ENCODE results near the gene FAM83B. TPM values are rescaled to one million over a fixed set of nuclear protein-coding genes. Genes with fewer than 3 reads are reported as not detected.

The FAM83B gene
- total RNA-seq, 4 donors from 2014 or later, result 0.26 to 1.0 (median 0.44) TPM

DNA sequence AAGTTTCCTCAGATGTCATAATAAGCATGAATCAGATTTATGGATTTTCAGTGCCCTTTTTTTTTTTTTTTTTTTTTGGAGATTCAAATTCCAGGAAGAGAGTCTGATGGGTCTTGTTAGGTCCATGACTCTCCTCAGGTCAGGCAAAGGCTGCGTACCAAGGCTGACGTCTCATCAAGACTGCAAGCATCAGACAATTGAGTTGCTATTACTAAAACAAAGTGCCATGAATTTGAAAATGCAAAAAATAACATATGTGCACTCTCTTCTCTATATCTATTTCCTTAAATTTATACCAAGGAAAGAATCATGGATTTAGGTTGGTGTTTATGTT is 134.7 kb downstream of the FAM83B start:
- TF ChIP-seq, protein P1, sequence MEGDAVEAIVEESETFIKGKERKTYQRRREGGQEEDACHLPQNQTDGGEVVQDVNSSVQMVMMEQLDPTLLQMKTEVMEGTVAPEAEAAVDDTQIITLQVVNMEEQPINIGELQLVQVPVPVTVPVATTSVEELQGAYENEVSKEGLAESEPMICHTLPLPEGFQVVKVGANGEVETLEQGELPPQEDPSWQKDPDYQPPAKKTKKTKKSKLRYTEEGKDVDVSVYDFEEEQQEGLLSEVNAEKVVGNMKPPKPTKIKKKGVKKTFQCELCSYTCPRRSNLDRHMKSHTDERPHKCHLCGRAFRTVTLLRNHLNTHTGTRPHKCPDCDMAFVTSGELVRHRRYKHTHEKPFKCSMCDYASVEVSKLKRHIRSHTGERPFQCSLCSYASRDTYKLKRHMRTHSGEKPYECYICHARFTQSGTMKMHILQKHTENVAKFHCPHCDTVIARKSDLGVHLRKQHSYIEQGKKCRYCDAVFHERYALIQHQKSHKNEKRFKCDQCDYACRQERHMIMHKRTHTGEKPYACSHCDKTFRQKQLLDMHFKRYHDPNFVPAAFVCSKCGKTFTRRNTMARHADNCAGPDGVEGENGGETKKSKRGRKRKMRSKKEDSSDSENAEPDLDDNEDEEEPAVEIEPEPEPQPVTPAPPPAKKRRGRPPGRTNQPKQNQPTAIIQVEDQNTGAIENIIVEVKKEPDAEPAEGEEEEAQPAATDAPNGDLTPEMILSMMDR (IDR thresholded peaks at IDR 0.05 in 4 of 5, conservative IDR thresholded peaks at IDR 0.05 in 1 of 5), result no peak
- no peaks in the 10 kb centered on the region for H3K4me1 ChIP-seq
- no peaks in the 10 kb centered on the region for H3K36me3 ChIP-seq
- no peaks in the 10 kb centered on the region for H3K9me3 ChIP-seq
- in situ Hi-C loops (cut with MboI; ENCODE audit: low sequenced_read_pairs in 4 of 4) (no loop called here), intact Hi-C loops (cut with DNase I; ENCODE audit: low total_unique reads) (no loop called here)
- DNase-seq (no peak), ATAC-seq (no peak)
- no peaks in the 10 kb centered on the region for H3K27me3 ChIP-seq
- no peak overlapping the region for H3K4me3 ChIP-seq
- no peak overlapping the region for H3K27ac ChIP-seq

DNA sequence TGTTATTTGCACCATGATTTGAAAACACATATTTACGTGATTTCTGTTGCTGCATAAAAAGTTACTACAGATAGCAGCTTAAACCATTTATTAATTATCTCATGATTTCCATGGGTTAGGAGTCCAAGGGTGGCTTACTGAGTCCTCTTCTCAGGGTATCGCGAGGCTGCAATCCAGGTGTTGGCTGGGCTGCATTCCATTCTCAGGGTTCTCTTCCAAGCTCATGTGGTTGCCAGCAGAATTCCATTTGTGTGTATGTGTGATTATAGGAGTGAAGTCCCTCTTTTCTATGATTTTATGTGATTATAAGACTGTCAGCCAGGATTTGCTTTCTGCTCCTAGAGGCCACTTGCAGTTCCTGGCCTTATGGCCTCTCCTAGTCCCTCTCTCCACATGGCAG is 135.1 kb downstream of the FAM83B start:
- Histone ChIP-seq H3K4me3 (no peak overlapping the region), H3K27ac (no peak overlapping the region), H3K4me1 (no peaks in the 10 kb centered on the region), H3K36me3 (no peaks in the 10 kb centered on the region), H3K27me3 (no peaks in the 10 kb centered on the region), H3K9me3 (no peaks in the 10 kb centered on the region)
- ATAC-seq, result no peak
- in situ Hi-C loops (cut with MboI; ENCODE audit: low sequenced_read_pairs in 4 of 4), result no loop called here
- TF ChIP-seq, protein P1 (IDR thresholded peaks at IDR 0.05 in 4 of 5, conservative IDR thresholded peaks at IDR 0.05 in 1 of 5), result no peak
- TF ChIP-seq POLR2A (IDR thresholded peaks at IDR 0.05), result no peak
- intact Hi-C loops (cut with DNase I; ENCODE audit: low total_unique reads), result no loop called here
- DNase-seq, result no peak

DNA sequence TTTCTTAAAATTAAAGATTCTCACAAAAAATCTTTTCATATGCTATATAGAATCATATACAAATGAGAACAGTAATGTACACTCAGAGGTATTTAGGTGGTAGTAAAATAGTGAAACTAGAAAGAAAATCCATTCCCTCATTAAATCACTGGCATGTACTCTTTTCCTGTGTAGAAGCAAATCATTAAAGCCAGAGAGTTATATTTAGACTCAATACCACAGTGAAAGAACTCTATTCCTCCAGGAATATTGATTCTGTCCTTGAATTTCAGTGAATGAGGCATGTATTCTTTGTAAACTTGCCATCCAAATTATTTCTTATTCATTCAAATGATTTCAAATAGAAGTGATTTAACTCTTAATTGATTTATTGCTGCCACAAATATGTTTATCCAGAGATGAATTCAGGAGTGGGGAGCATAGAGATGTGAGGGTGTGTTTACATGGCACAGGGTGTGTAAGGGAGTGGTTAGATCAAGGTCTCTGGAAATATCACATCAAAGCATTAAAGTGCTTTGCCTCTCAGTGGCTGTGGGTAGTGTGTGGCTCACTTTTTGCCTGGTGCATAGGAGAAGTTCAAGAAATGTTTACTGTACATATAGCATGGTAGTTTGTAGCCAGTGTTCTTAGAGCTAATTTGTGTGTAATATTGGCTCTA is 141.2 kb downstream of the FAM83B start:
- H3K36me3 ChIP-seq, result no peaks in the 10 kb centered on the region
- H3K27me3 ChIP-seq, result no peaks in the 10 kb centered on the region
- H3K4me1 ChIP-seq, result no peaks in the 10 kb centered on the region
- H3K27ac ChIP-seq, result no peak overlapping the region
- in situ Hi-C loops (cut with MboI; ENCODE audit: low sequenced_read_pairs in 4 of 4) (no loop called here), intact Hi-C loops (cut with DNase I; ENCODE audit: low total_unique reads) (no loop called here)
- no peaks in the 10 kb centered on the region for H3K9me3 ChIP-seq
- DNase-seq (no peak), ATAC-seq (no peak)
- no peak for TF ChIP-seq POLR2A (IDR thresholded peaks at IDR 0.05)
- TF ChIP-seq, protein P1 (IDR thresholded peaks at IDR 0.05 in 4 of 5, conservative IDR thresholded peaks at IDR 0.05 in 1 of 5), result no peak
- no peak overlapping the region for H3K4me3 ChIP-seq

DNA sequence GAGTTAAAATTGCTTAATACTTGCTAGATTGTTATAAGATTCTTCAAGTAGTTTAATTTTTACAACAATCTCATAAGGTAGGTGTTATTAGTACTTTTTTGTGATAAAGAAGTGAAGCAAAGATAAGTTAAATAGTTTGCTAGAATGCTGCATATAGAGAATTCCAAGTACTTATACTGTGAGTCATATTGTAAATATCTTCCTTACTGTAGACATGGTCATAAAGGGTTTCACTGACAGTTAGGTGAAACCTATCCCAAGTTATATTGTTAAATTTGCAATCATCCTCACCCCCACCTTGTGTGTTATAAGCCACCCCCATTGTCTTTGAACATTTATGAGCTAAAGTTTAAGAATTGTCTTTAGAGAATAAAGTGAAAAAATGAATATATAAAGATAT is 142.0 kb downstream of the FAM83B start:
- Histone ChIP-seq H3K9me3 (no peaks in the 10 kb centered on the region), H3K36me3 (no peaks in the 10 kb centered on the region), H3K27me3 (no peaks in the 10 kb centered on the region), H3K4me1 (no peaks in the 10 kb centered on the region), H3K27ac (no peak overlapping the region), H3K4me3 (no peak overlapping the region)
- ATAC-seq, result no peak
- TF ChIP-seq POLR2A (IDR thresholded peaks at IDR 0.05), result no peak
- TF ChIP-seq, protein P1 (IDR thresholded peaks at IDR 0.05 in 4 of 5, conservative IDR thresholded peaks at IDR 0.05 in 1 of 5), result no peak
- intact Hi-C loops (cut with DNase I; ENCODE audit: low total_unique reads) (no loop called here), in situ Hi-C loops (cut with MboI; ENCODE audit: low sequenced_read_pairs in 4 of 4) (no loop called here)
- no peak for DNase-seq

DNA sequence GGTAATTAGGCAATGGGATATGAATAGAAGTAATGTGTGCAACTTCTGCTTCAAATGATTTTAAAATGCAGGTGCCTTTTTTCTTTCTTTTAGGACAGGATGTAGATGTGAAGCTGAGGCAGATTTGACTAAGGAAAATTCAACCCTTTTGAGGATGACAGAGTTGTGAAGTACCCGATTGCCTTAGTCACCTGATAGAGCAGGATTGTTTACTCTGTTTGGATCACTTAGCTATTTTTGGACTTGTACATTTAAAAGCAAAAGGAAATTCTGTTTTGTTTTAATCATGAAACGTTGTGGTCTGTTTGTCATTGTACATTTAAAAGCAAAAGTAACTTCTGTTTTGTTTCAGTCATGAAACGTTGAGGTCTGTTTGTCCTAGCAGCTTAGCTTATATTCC is 143.4 kb downstream of the FAM83B start:
- ATAC-seq (no peak), DNase-seq (no peak)
- no peaks in the 10 kb centered on the region for H3K36me3 ChIP-seq
- H3K27me3 ChIP-seq, result no peaks in the 10 kb centered on the region
- in situ Hi-C loops (cut with MboI; ENCODE audit: low sequenced_read_pairs in 4 of 4), result no loop called here
- H3K27ac ChIP-seq, result no peak overlapping the region
- no peak for TF ChIP-seq POLR2A (IDR thresholded peaks at IDR 0.05)
- TF ChIP-seq, protein P1 (IDR thresholded peaks at IDR 0.05 in 4 of 5, conservative IDR thresholded peaks at IDR 0.05 in 1 of 5), result no peak
- no peaks in the 10 kb centered on the region for H3K4me1 ChIP-seq
- H3K9me3 ChIP-seq, result no peaks in the 10 kb centered on the region
- H3K4me3 ChIP-seq, result no peak overlapping the region
- intact Hi-C loops (cut with DNase I; ENCODE audit: low total_unique reads), result no loop called here
